Lung (tissue), 12 donors: Measurements from ENCODE around the gene PER2. TPM values are rescaled to one million over a fixed set of nuclear protein-coding genes. Genes with fewer than 3 reads are reported as not detected.
"Not testable (repeated sequence)": the region's sequence is repeated elsewhere in the genome, so short reads cannot be mapped to it uniquely, and the experiment has no call there.

Experiments
- ATAC-seq: fragments of 200-7000 bp; cut with Tn5 transposase; one replicate; pipeline ENCODE4 v1.9.1; 2020; ENCODE audit warnings: moderate number of reproducible peaks; ENCODE audit not compliant: insufficient read depth, low FRiP score
- DNase-seq, 3 donors: peaks; one replicate each; pipeline ENCODE4 v3.0.0-alpha.2; 2013 to 2017
- H3K27ac ChIP-seq, 2 donors: one replicate each; pipeline ENCODE4 v1.5.1; 2013; ENCODE audit warnings: mild to moderate bottlenecking in 2 of 2, moderate library complexity in 2 of 2, control low read depth in 1 of 2, inconsistent platforms in 1 of 2, low read depth in 1 of 2, low read length in 1 of 2
- H3K27me3 ChIP-seq, 3 donors: one replicate each; pipeline ENCODE4 v1.5.1; 2013; ENCODE audit warnings: low read length in 2 of 3; ENCODE audit not compliant: control insufficient read depth in 3 of 3, insufficient read depth in 3 of 3
- H3K36me3 ChIP-seq, 4 donors: one replicate each; pipeline ENCODE4 v1.5.1; 2013; ENCODE audit warnings: low read length in 4 of 4, mild to moderate bottlenecking in 1 of 4, moderate library complexity in 1 of 4; ENCODE audit not compliant: control insufficient read depth in 4 of 4, insufficient read depth in 4 of 4
- H3K4me1 ChIP-seq, 5 donors: one replicate each; pipeline ENCODE4 v1.5.1; 2013; ENCODE audit warnings: low read length in 5 of 5, mild to moderate bottlenecking in 2 of 5, moderate library complexity in 1 of 5; ENCODE audit not compliant: control insufficient read depth in 5 of 5, insufficient read depth in 5 of 5
- H3K4me3 ChIP-seq: one replicate; pipeline ENCODE4 v1.5.1; 2013; ENCODE audit warnings: mild to moderate bottlenecking, control low read depth, moderate library complexity
- H3K9ac ChIP-seq, 2 donors: one replicate each; pipeline ENCODE4 v1.5.1; 2013; ENCODE audit warnings: low read length in 2 of 2, control low read depth in 1 of 2; ENCODE audit not compliant: insufficient read depth in 1 of 2
- H3K9me3 ChIP-seq, 4 donors: one replicate each; pipeline ENCODE4 v1.5.1; 2013; ENCODE audit warnings: low read length in 3 of 4, mild to moderate bottlenecking in 1 of 4, moderate library complexity in 1 of 4; ENCODE audit not compliant: control insufficient read depth in 4 of 4, insufficient read depth in 3 of 4
- CTCF ChIP-seq: IDR thresholded peaks from 2 replicates; pipeline ENCODE4 v1.5.1; 2012; ENCODE audit warnings: mild to moderate bottlenecking; ENCODE audit errors: control extremely low read depth, extremely low read depth
- WGBS, 2 donors: extraction: QIAGEN DNeasy Blood & Tissue Kit; methylation state at CpG; one replicate each; pipeline ENCODE4 v1.1.7; 2013; 5-methylcytosine and 5-hydroxymethylcytosine counted together
- polyA plus RNA-seq, 2 donors: library from polyadenylated mRNA; stranded (reverse); fragments of 200-250 nt; gene quantifications; one replicate each; pipeline ENCODE4 v1.2.1, GENCODE V29; 2013
- total RNA-seq, 2 donors: library from RNA; depleted of rRNA in 1 of 2; stranded (reverse); fragments of >200 nt in 1 of 2; gene quantifications; one replicate each; pipeline ENCODE4 v1.2.1, GENCODE V29; 2014 to 2021
- donor health status: control.
- donor health status: control.
- donor health status: Bipolar disorder and iron deficiency.
- donor health status: healthy.
- donor health status: DM: yes; HTN: yes; CAD: no.

Gene PER2
- total and polyA plus RNA-seq, 4 donors, result 4.1 to 27.1 (median 10.5) TPM

DNA sequence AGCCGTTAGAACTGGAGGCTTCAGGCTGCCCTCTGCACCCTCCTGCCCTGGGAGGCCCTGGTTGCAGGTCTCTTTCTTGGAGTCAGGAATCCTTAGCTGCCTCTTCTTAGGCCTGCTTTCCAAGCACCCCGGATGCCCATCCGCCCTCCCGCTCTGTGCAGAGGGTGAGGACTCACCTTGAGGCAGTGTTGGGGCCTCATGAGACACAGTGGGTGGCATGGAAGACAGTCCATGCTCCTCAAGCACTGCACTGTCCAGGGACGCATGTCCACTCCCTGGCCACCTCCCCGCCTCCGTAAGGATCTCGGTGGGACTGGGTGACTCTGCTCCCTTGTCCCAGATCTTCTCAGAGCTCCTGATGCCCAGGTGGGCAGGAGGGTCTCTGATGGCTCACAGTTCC lies 26.2 kb upstream of the PER2 start:
- DNase-seq, result no peak
- 95 to 96% methylated on average over 8 of the region's 8 CpGs for WGBS, 2 donors
- no peak overlapping the region for H3K9ac ChIP-seq
- TF ChIP-seq CTCF, result no peak
- peaks cover 0 to under 1% (median 0%) of the 10 kb centered on the region in 5 donors for H3K4me1 ChIP-seq
- no peaks in the 10 kb centered on the region for H3K27me3 ChIP-seq
- no peak overlapping the region for H3K27ac ChIP-seq
- H3K4me3 ChIP-seq, result no peak overlapping the region
- no peak for ATAC-seq
- H3K9me3 ChIP-seq, result no peaks in the 10 kb centered on the region
- H3K36me3 ChIP-seq, result no peaks in the 10 kb centered on the region

DNA sequence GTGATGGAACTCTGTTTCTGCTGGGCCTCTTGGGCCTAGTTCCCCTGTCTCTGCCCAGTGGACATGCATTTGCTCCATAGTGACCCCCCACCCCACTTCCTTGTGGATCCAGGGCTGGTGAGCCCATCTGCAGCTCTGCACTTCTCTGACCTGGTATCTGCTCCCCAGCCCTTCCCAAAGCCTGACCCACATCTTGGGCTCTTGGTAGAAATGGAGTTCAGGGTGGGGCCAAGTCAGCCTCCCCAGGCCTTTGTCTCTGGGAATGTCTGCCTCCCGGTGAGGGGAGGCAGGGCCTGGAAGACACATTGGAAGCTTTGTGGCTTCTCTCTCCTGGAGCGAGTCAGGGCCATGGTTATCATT lies 25.6 kb upstream of the PER2 start:
- ATAC-seq (no peak), DNase-seq (no peak)
- H3K9ac ChIP-seq, result no peak overlapping the region
- H3K9me3 ChIP-seq, result no peaks in the 10 kb centered on the region
- no peaks in the 10 kb centered on the region for H3K27me3 ChIP-seq
- no peaks in the 10 kb centered on the region for H3K36me3 ChIP-seq
- no peak overlapping the region for H3K4me3 ChIP-seq
- TF ChIP-seq CTCF, result no peak
- 77 to 79% methylated on average over 2 of the region's 2 CpGs for WGBS, 2 donors
- no peak overlapping the region for H3K27ac ChIP-seq
- H3K4me1 ChIP-seq, result no peaks in the 10 kb centered on the region

- 89 to 95% methylated on average over 8 of the region's 8 CpGs for WGBS, 2 donors
- no peaks in the 10 kb centered on the region for H3K4me1 ChIP-seq
- no peak for TF ChIP-seq CTCF
- ATAC-seq, result no peak
- H3K27me3 ChIP-seq, result no peaks in the 10 kb centered on the region
- no peak overlapping the region for H3K9ac ChIP-seq
- DNase-seq, result no peak
- no peak overlapping the region for H3K4me3 ChIP-seq
- H3K9me3 ChIP-seq, result no peaks in the 10 kb centered on the region
- H3K27ac ChIP-seq, result no peak overlapping the region
- H3K36me3 ChIP-seq, result no peaks in the 10 kb centered on the region
Observed at GRCh38 chr2:238313289-238313990, 25.0 kb upstream of the PER2 start.

GRCh38 chr2:238310721-238311120 lies 22.3 kb upstream of the PER2 start:
- not testable (repeated sequence) for H3K9me3 ChIP-seq, H3K4me3 ChIP-seq, DNase-seq, H3K4me1 ChIP-seq, H3K27ac ChIP-seq, H3K36me3 ChIP-seq, H3K9ac ChIP-seq, ATAC-seq, H3K27me3 ChIP-seq
- WGBS, 2 donors, result 87 to 93% methylated on average over 14 of the region's 14 CpGs
